GM21723 (cell line): Measurements from ENCODE around the gene ZNF549.
"Not testable (repeated sequence)": the region's sequence is repeated elsewhere in the genome, so short reads cannot be mapped to it uniquely, and the experiment has no call there.

Experiments
- ATAC-seq: cut with Tn5 transposase; IDR thresholded peaks from one replicate; pipeline ENCODE4 v1.9.1; 2021; ENCODE audit warnings: mild to moderate bottlenecking, moderate library complexity; ENCODE audit not compliant: unreplicated experiment

ZNF549 gene

DNA sequence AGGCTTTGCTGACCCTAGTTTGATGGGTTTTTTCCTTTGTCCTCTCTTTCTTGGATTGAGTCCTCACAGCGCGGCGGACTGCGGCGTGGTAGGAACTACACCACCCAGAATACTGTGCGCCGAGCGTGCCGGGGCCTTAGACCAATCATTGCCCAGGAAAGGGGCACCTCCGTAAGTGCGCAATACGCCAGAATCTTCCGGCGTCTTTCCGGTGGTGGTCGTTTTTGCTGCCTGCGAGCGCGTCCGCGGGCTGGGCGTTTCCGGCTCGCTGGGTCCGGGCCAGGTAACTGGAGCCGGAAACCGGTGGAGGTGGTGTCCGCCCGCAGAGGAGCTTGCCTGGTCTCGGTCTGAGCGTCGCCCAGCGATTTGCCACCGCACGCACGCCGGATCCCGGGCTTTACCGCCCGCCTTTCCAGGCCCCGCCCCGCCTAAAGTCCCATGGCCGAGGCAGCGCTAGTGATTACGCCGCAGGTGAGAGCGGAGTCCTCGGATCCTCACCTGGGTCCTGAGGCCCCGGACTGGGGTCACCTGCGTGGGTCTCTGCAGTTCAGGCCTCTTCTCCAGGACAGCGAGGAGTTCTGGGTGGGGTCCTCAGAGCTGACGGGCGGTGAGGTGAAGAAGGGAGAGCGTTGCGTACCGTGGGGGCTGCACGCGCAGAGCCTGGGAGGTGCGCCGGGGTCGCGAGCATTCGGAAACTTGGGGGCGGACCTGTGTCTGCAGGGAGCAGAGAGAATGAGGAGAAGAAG lies at the start of gene ZNF549:
TSS of gene ZNF549 (plus strand) at position 221 of the 746 bp plus-strand sequence. CDS start at position 439, 218 bp downstream.
- peak; percentile 98 for ATAC-seq

DNA sequence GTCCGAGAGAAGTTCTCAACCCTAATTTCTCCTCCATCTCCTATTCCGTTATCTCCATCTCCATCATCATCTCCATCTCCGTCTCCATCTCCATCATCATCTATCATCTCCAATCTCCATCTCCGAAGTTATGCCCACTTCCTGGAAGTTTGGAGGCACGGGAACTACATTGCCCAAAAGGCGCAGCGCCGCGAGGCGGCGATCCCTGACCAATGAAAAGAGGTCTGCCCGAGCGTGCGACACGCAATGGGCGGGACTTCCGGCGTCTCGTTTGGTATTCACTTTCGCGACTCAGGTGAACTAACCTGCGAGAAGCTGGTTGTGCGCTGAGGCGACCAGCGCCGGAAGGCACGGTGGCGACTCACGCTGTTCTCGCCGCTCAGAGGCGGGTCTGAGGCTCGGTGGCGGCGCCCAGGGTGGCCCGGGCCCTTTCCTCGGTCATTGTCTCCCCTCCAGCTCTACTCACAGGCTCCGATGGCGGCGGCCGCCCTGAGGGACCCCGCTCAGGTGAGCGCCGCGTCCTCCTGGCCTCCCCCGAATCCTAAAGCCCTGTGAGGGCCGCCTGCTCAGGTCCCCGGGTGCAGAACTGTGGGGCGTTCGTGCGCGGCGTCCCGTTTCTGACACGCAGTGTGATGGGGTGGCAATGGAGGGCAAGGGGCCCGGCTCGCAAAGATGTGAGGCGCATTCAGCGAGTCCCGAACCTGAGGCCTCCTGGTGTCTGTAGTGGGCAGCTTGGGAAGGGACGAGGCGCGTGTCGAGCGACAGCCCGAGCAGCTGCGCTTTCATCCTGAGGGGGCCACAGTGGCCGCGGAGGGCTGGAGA lies 39.5 kb upstream of the ZNF549 start, which contains the start of gene ZNF419:
TSS of gene ZNF419 (plus strand) at position 274 of the 822 bp plus-strand sequence. CDS start at position 475, 201 bp downstream.
- peak; percentile 90 for ATAC-seq

DNA sequence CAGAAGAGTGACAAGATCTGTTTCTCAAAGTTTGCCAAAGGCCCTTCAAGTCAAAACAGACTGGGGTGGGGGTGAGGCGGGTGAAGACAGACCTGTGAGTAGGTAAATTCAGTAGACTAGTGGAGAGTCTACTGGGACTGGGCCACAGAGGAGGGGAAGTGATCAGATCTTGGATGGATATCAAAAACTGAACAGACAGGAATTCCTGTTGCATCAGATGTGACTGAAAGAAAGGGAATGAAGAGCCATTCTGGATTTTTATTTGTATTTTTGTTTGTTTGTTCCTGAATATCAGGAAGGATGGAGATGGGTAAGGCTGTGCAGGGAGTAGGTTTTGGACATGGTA lies 38.9 kb upstream of the ZNF549 start:
- not testable (repeated sequence) for ATAC-seq

DNA sequence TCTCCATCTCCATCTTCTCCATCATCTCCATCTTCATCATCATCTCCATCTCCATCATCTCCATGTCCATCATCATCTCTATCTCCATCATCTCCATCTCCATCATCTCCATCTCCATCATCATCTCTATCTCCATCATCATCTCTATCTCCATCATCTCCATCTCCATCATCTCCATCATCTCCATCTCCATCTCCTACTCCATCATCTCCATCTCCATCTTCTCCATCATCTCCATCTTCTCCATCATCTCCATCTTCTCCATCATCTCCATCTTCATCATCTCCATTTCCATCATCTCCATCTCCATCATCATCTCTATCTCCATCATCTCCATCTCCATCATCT lies 27.9 kb upstream of the ZNF549 start:
- not testable (repeated sequence) for ATAC-seq

DNA sequence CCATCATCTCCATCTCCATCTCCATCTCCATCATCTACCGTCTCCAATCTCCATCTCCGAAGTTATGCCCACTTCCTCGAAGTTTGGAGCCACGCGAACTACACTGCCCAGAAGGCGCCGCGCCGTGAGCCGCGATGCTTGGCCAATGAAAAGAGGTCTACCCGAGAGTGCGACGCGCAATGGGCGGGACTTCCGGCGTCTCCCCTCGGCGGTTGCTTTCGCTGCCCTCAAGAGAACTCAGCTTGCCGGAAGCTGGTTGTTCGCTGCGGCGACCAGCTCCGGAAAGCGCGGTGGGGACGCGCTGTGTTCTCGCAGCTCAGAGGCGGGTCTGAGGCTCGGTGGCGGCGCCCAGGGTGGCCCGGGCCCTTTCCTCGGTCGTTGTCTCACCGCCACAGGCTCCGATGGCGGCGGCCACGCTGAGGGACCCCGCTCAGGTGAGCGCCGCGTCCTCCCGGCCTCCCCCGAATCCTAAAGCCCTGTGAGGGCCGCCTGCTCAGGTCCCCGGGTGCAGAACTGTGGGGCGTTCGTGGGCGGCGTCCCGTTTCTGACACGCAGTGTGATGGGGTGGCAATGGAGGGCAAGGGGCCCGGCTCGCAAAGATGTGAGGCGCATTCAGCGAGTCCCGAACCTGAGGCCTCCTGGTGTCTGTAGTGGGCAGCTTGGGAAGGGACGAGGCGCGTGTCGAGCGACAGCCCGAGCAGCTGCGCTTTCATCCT lies 27.3 kb upstream of the ZNF549 start, which contains the start of gene ZNF773:
TSS of gene ZNF773 (plus strand) at position 259 of the 716 bp plus-strand sequence. CDS start at position 402, 143 bp downstream.
- peak; percentile 96 for ATAC-seq

DNA sequence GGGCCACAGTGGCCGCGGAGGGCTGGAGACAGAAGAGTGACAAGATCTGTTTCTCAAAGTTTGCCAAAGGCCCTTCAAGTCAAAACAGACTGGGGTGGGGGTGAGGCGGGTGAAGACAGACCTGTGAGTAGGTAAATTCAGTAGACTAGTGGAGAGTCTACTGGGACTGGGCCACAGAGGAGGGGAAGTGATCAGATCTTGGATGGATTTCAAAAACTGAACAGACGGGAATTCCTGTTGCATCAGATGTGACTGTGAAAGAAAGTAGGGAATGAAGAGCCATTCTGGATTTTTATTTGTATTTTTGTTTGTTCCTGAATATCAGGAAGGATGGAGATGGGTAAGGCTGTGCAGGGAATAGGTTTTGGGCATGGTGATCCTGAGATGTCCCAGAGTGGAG lies 26.8 kb upstream of the ZNF549 start:
- ATAC-seq: not testable (repeated sequence)

DNA sequence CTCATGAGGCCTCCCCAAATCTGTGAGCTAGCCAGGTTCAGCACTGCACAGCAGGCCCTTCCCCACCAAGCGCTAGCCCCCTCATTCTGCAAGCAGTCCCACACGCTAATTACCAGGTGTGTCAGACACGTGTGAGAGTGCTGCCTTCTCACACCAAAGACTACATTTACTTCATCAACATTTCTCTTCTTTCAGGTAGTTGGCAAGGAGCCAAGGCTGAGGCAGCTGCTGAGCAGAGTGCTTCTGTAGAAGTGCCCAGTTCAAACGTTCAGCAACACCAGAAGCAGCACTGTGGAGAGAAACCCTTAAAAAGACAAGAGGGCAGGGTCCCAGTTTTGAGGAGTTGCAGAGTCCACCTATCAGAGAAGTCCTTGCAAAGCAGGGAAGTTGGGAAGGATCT lies 21.0 kb upstream of the ZNF549 start:
- ATAC-seq: no peak

DNA sequence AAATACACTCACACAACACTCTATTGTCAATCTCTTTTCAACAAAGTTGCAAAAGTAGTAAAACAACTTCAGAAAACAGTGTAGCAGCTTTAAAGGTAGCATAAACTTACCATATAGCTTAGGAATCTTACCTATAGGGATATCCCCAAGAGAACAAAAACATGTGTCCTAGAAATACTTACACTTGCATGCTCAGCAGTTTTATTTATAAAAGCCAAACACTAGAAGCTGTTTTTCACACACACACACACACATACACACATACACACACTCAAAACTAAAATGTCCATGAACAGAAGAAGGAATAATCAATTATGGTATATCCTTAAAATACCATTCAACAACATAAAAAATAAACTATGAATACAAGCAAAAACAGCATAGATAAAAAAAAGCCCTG lies 15.7 kb upstream of the ZNF549 start:
- ATAC-seq: no peak

DNA sequence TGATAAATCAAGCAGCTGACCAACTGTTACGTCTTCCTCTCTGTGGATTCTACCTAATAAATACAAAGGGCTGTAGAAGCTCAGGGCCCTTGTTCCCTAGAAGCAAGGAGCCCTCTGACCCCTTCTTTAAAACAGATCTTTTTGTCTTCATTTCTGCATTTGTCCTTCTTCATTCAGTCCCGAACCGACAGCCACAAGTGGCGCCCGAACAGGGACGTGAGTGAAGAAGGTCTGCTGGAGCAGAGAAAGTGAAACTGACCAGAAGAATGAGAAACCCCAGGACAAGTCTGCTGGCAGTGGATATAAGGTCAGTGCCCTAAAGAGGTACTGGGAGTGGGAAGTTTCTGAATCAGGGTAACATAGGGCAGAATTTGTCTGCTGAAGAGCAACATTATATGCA lies 14.3 kb upstream of the ZNF549 start:
- no peak for ATAC-seq

DNA sequence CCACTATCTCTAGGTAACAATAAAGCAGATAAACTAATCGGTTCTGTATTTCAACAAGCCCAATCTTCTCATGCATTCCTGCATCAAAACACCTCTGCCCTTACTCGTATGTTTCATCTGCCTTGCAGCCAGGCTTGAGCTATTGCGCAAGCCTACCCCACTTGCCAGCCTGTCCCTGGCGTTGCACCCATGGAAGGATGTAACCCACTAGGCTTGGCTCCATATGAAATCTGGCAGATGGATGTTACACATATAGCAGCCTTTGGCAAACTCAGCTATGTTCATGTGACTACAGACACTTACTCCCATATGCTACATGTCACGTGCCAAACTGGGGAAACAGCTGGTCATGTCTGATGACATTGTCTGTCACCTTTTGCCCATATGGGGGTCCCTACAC lies 11.9 kb upstream of the ZNF549 start:
- no peak for ATAC-seq

DNA sequence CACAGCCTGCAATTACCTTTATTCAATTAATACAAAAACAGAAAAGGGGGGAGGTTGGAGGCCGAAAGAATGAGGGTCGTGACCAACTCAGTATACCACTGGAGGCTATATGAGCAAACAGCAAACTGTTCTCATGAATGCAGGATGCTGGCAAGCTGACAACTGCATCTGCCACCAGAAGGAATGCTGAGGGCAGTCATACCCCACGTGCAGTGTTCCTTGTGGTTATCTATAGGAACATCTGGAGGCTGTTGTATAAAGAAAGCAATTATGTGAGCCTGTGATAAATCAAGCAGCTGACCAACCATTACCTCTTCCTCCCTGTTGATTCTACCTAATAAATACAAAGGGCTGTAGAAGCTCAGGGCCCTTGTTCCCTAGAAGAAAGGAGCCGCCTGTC lies 9.1 kb upstream of the ZNF549 start:
- ATAC-seq: not testable (repeated sequence)

DNA sequence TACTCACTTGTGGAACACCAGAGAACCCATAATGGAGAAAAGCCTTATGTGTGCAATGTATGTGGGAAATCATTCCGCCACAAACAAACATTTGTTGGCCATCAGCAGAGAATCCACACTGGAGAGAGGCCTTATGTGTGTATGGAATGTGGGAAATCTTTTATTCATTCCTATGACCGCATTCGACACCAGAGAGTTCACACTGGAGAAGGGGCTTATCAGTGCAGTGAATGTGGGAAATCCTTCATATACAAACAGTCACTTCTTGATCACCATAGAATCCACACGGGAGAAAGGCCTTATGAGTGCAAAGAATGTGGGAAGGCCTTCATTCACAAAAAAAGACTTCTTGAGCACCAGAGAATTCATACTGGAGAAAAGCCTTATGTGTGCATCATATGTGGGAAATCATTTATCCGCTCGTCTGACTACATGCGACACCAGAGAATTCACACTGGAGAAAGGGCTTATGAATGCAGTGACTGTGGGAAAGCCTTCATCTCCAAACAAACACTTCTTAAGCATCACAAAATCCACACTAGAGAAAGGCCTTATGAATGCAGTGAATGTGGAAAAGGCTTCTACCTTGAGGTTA lies 10.9 kb downstream of the ZNF549 start:
- ATAC-seq: no peak

DNA sequence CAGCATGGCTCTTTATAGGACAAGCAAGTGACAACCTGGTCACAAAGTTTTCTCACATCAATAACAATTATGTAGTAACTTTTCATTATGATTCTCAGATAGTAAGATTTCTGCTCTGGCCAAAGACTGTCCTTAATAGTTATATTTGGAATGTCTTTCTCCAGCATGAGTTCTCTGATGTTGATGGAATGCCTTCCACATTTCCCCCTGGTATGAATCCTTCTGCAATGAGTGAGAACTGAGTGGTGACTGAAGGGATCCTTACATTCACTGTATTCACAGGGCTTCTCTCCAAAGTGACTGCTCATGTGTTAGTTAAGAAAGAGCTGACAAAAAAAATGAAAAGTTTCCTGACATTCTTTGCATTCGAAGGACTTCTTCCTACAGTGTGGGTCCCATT lies 19.4 kb downstream of the ZNF549 start:
- ATAC-seq: no peak

DNA sequence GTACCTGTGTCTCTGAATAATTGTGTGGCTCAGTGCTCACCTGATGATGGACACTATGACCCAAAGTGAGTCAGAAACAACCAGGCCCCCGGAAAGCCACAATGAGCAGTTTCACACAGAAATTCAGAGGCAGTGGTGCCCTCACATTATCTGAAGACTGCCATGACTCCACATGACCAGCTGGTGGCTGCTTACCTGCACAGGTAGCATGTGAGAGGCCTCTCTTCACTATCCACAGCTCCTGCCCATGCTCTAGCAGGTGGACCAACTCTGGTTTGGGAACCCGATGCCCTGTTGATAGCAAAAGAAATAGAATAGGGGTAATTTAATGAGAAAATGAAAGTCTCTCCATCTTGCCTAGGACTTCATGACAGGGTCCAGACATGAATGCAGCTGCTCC lies 25.3 kb downstream of the ZNF549 start:
- ATAC-seq: no peak

DNA sequence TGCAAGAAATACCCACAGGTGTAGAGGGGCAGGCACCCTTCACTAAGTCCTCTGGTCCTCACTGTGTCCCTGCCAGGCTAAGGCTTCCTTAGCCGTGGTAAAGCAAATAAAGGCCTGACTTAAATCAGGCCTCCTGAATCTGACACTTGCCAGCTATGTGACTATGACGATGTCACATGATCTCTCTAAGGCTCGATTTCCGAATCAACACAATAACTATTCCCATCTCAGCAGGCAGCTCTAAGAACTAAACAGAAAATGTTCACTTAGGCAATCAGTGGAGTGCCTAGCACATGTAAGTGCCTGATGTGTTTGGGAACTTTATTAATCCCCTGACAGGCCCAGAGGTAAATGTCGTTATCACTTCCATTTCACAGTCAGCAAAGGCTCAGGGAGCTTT lies 30.5 kb downstream of the ZNF549 start:
- ATAC-seq: no peak

DNA sequence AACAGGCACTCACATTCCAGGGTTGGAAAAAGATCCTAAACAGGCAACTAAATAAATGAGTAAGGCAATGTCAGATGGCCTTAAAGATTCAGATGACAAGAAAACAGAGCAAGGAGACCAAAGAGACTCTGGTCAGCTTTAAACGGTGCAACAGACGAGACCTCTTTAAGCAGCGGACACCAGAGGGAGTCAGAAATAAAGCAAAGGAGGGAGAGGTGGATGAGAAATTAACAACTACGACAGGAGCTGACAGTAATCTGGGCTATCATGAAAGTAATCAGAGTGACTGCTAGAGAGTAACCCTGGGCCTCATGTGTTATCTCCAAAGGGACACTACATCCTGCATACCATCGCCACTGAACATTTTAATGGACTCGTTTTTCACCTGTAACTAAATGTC lies 31.4 kb downstream of the ZNF549 start:
- ATAC-seq: no peak

DNA sequence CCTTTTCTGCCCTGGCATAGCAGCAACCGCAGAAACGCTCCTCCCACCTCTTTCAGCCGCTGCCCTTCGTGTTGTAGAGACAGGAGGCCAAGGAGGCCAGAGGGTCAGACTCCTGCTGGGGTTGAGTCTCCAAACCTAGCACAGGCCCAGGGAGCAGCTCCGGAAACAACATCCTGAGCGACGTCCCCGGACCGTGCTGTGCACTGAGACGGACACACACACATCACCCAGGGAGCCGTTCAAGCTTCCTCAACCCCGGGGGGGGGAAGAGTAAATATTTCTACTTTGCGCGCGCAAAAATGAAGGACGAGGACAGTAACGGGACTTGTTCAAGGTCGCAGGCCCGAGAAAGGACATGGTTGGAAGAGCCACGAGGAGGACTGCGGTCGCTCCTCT lies 31.9 kb downstream of the ZNF549 start:
- ATAC-seq: peak; percentile 32

DNA sequence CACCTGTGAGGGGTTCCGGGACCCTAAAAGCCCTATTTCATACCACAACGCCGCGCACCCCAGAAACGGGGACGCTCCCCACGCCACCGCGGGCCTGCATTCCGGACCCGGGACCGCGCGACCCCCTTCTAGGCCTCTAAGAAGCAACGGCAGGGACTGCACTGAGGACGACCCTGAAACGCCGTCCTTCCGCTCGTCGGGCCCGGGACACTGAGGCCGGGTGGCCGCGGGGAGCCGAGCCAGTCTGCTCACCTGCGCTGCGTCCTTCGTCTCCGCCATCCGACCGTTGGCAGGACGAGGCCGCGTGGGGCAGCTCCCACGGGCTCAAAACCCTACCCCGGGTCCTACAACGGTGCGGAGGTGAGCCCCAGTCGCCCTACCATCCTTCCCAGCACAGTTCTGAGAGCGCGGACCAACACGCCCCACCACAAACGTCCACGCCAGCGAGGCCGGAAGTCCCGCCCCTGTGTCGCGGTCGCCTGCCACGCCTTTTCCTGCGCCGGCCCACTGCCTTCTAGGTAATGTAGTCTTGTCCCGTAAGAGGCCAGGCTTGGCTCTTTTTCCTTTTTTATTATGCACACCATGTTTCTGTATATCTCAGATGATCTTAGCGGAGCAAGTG lies 32.4 kb downstream of the ZNF549 start, which contains the start of gene ZNF550:
TSS of gene ZNF550 (minus strand) at position 460 of the 622 bp plus-strand sequence. CDS start at position 279, 181 bp downstream.
- ATAC-seq: peak; percentile 92

DNA sequence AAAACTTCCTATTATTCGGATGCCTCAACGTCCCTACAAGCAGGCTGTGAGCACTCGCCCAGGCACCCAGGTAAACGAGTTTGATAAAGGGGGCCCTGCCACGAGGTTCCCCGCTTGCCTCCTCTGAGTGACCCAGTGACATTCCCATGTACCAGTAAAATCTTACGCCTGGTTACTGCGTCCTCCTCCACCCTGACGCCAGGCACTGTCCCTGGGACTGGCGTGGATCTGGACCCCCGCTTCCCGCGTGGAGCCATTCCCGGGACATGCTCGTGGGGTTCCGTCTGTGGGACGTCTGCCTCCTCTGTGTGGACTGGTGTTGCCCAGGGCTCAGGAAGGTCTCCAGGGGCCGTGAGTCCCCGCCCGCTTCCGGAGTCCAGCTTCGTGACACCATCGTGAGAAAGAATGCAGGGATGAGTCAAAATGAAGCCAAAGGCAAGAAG lies 32.9 kb downstream of the ZNF549 start:
- no peak for ATAC-seq

DNA sequence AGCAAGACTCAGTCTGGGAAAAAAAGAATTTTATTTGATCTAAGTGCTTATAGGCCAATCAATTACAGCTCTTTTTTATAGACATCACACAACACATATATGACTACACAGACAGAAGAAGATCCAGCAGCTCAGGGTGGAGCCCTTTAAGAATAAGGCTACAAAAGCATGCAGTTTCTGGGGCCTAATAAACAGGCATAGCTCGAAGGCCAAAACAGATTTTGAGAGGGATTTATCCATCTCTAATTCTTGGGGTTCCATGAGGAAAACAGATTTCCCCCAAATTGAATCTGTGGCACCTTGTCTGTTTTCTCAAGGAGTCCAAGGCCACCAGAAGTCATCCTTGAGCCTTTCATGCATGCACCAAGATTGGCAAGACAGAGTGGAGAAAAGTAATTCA lies 36.4 kb downstream of the ZNF549 start:
- no peak for ATAC-seq
